Smooth muscle cell (in vitro differentiated cells): ENCODE measurements around the gene CHEK1. TPM values are rescaled to one million over a fixed set of nuclear protein-coding genes. Genes with fewer than 3 reads are reported as not detected.

Experiments
- DNase-seq: peaks from one replicate; lab custom pipeline; 2025; ENCODE audit not compliant: unreplicated experiment; lab: John Stamatoyannopoulos, UW
- H2AFZ ChIP-seq: fragments of 200-600 bp; sonication (generic); 2 replicates; pipeline ENCODE4 v1.6.0; 2016; ENCODE audit warnings: antibody characterized with exemption, low read depth, mild to moderate bottlenecking
- H3F3A ChIP-seq: fragments of 200-600 bp; sonication (generic); 2 replicates; pipeline ENCODE4 v1.6.0; 2017; ENCODE audit warnings: antibody characterized with exemption, low read depth
- H3K27ac ChIP-seq: fragments of 200-600 bp; sonication (generic); 2 replicates; pipeline ENCODE4 v1.5.1; 2016; ENCODE audit warnings: low read depth, mild to moderate bottlenecking
- H3K27me3 ChIP-seq: fragments of 200-600 bp; sonication (generic); 2 replicates; pipeline ENCODE4 v1.6.1; 2016; ENCODE audit warnings: low read depth, mild to moderate bottlenecking
- H3K36me3 ChIP-seq: fragments of 200-600 bp; sonication (generic); 2 replicates; pipeline ENCODE4 v1.5.1; 2016; ENCODE audit warnings: low read depth
- H3K4me1 ChIP-seq: fragments of 200-600 bp; sonication (generic); 2 replicates; pipeline ENCODE4 v1.5.1; 2016; ENCODE audit warnings: low read depth
- H3K4me2 ChIP-seq: fragments of 200-600 bp; sonication (generic); 2 replicates; pipeline ENCODE4 v1.6.0; 2016; ENCODE audit warnings: mild to moderate bottlenecking
- H3K4me3 ChIP-seq: fragments of 200-600 bp; sonication (generic); 2 replicates; pipeline ENCODE4 v1.5.1; 2016; ENCODE audit warnings: mild to moderate bottlenecking
- H3K79me2 ChIP-seq: fragments of 200-600 bp; sonication (generic); 2 replicates; pipeline ENCODE4 v1.6.0; 2016; ENCODE audit warnings: low read depth, mild to moderate bottlenecking
- H3K9ac ChIP-seq: fragments of 200-600 bp; sonication (generic); 2 replicates; pipeline ENCODE4 v1.6.0; 2016; ENCODE audit warnings: low read depth
- H3K9me3 ChIP-seq: fragments of 200-600 bp; sonication (generic); replicated peaks from 2 replicates; pipeline ENCODE4 v1.5.1; 2016; ENCODE audit warnings: low read depth
- H4K20me1 ChIP-seq: fragments of 200-600 bp; sonication (generic); 2 replicates; pipeline ENCODE4 v1.6.0; 2016; ENCODE audit warnings: low read depth
- WGBS: methylation state at CpG from one replicate; pipeline ENCODE4 v1.1.7; 2016; ENCODE audit warnings: low lambda C conversion rate; 5-methylcytosine and 5-hydroxymethylcytosine counted together
- polyA plus RNA-seq: library from polyadenylated mRNA; unstranded; fragments of >200 nt; fragmentation: Nextera tagmentation; extraction: Ambion mirVana; gene quantifications from 2 replicates; pipeline ENCODE4 v1.2.1, GENCODE V29; 2016
- small RNA-seq: library from RNA; depleted of rRNA; stranded (forward); fragments of <200 nt; gene quantifications from one replicate; pipeline ENCODE3, GENCODE V24; 2014
- total RNA-seq: library from RNA; depleted of rRNA; stranded (reverse); fragments of >200 nt; gene quantifications from 2 replicates; pipeline ENCODE4 v1.2.3, GENCODE V29; 2014
- TF ChIP-seq, protein P1 (sequence below): fragments of 200-600 bp; sonication (generic); IDR thresholded peaks from 2 replicates; pipeline ENCODE4 v1.5.1; 2017; ENCODE audit warnings: borderline replicate concordance, mild to moderate bottlenecking, antibody characterized with exemption; ENCODE audit not compliant: insufficient read depth, poor library complexity, severe bottlenecking

Gene CHEK1
- total and polyA plus RNA-seq, 2 experiments from 2014 or later: 18.4 to 27.6 TPM

DNA sequence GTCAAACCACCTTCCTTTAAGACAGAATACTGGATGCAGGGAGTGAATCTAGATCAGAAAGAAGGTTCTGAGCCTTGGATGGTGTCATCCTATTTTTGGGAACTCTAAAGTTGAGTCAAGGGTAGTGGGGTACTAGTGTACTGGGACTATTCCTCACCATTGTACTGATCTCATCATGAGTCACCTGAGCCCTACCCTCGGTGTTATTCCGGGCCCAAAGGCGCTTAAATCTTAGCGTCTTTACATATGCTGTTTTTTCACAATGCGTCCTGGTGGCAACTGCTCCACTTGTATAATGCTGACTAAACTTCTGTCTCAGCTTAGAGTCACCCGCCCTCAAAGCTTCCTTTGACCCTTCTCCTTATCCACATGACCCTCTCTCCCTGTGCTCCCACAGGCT is 95.8 kb downstream of the CHEK1 start:
- WGBS: 82% methylated on average over 6 of the region's 6 CpGs

GRCh38 chr11:125724125-125724524 is 99.2 kb downstream of the CHEK1 start:
- Histone ChIP-seq H3K9me3 (no peaks in the 10 kb centered on the region), H3K9ac (no peak overlapping the region), H3K27ac (no peak overlapping the region), H3K4me2 (no peak overlapping the region), H2AFZ (no peak overlapping the region), H3F3A (no peaks in the 10 kb centered on the region), H3K4me3 (no peak overlapping the region), H3K4me1 (no peaks in the 10 kb centered on the region), H3K79me2 (no peaks in the 10 kb centered on the region), H4K20me1 (no peaks in the 10 kb centered on the region), H3K36me3 (no peaks in the 10 kb centered on the region), H3K27me3 (no peaks in the 10 kb centered on the region)
- no peak for DNase-seq
- TF ChIP-seq, protein P1, sequence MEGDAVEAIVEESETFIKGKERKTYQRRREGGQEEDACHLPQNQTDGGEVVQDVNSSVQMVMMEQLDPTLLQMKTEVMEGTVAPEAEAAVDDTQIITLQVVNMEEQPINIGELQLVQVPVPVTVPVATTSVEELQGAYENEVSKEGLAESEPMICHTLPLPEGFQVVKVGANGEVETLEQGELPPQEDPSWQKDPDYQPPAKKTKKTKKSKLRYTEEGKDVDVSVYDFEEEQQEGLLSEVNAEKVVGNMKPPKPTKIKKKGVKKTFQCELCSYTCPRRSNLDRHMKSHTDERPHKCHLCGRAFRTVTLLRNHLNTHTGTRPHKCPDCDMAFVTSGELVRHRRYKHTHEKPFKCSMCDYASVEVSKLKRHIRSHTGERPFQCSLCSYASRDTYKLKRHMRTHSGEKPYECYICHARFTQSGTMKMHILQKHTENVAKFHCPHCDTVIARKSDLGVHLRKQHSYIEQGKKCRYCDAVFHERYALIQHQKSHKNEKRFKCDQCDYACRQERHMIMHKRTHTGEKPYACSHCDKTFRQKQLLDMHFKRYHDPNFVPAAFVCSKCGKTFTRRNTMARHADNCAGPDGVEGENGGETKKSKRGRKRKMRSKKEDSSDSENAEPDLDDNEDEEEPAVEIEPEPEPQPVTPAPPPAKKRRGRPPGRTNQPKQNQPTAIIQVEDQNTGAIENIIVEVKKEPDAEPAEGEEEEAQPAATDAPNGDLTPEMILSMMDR: no peak
- 75% methylated on average over 1 of the region's 1 CpG for WGBS

More for the DNA sequence above, 95.8 kb downstream of the CHEK1 start:
- TF ChIP-seq, protein P1: no peak
- H2AFZ ChIP-seq: no peak overlapping the region
- H3K4me1 ChIP-seq: no peaks in the 10 kb centered on the region
- no peaks in the 10 kb centered on the region for H3K36me3 ChIP-seq
- no peaks in the 10 kb centered on the region for H3K27me3 ChIP-seq
- no peak for DNase-seq
- H3K4me2 ChIP-seq: no peak overlapping the region
- H3K27ac ChIP-seq: no peak overlapping the region
- no peaks in the 10 kb centered on the region for H3K9me3 ChIP-seq
- no peaks in the 10 kb centered on the region for H3F3A ChIP-seq
- H3K79me2 ChIP-seq: no peaks in the 10 kb centered on the region
- H4K20me1 ChIP-seq: no peaks in the 10 kb centered on the region
- no peak overlapping the region for H3K9ac ChIP-seq
- no peak overlapping the region for H3K4me3 ChIP-seq

Small RNA genes within 50 kb of the gene (small RNA-seq; reads per million reads assigned to genes)
- gene RNU2-35P: 0.18 reads per million

Other genes starting within 250 kb of the CHEK1 start
- gene FEZ1, start 128.9 kb upstream of the CHEK1 start, total RNA-seq: 34.1 and 58.3 TPM in 2 replicates
- 48.6 and 64.2 TPM in 2 replicates for gene FEZ1, start 128.9 kb upstream of the CHEK1 start, polyA plus RNA-seq
- gene EI24, start 55.7 kb upstream of the CHEK1 start, total RNA-seq: 124 and 130 TPM in 2 replicates
- gene EI24, start 55.7 kb upstream of the CHEK1 start, polyA plus RNA-seq: 154 and 158 TPM in 2 replicates
- 241 and 302 TPM in 2 replicates for gene STT3A, start 32.3 kb upstream of the CHEK1 start, total RNA-seq
- gene STT3A, start 32.3 kb upstream of the CHEK1 start, polyA plus RNA-seq: 184 and 216 TPM in 2 replicates
- gene ACRV1, start 55.7 kb downstream of the CHEK1 start, total RNA-seq: not detected in 2 replicates
- 0.25 and 0.37 TPM in 2 replicates for gene ACRV1, start 55.7 kb downstream of the CHEK1 start, polyA plus RNA-seq
- not detected in 2 replicates for gene PATE1, start 121.1 kb downstream of the CHEK1 start, total RNA-seq
- not detected in 2 replicates for gene PATE1, start 121.1 kb downstream of the CHEK1 start, polyA plus RNA-seq
- gene PATE2, start 153.7 kb downstream of the CHEK1 start, total RNA-seq: not detected in 2 replicates
- 0.37 TPM in 1 of 2 replicates, not detected in the other for gene PATE2, start 153.7 kb downstream of the CHEK1 start, polyA plus RNA-seq
- not detected in 2 replicates for gene PATE3, start 163.0 kb downstream of the CHEK1 start, total RNA-seq
- not detected in 2 replicates for gene PATE3, start 163.0 kb downstream of the CHEK1 start, polyA plus RNA-seq
- not detected in 2 replicates for gene PATE4, start 208.2 kb downstream of the CHEK1 start, total RNA-seq
- not detected in 2 replicates for gene PATE4, start 208.2 kb downstream of the CHEK1 start, polyA plus RNA-seq